DMS114 treated with DMSO at 0.1 percent for 48 hours (cell line): ENCODE data around the gene PER1.
"Not testable (repeated sequence)": the region's sequence is repeated elsewhere in the genome, so short reads cannot be mapped to it uniquely, and the experiment has no call there.

Experiments used
- DNase-seq: peaks from one replicate; lab custom pipeline; 2025; ENCODE audit not compliant: unreplicated experiment; lab: John Stamatoyannopoulos, UW

PER1 gene

GRCh38 chr17:8120520-8121406 lies 31.4 kb downstream of the PER1 start:
- DNase-seq, result peak; percentile 76

DNA sequence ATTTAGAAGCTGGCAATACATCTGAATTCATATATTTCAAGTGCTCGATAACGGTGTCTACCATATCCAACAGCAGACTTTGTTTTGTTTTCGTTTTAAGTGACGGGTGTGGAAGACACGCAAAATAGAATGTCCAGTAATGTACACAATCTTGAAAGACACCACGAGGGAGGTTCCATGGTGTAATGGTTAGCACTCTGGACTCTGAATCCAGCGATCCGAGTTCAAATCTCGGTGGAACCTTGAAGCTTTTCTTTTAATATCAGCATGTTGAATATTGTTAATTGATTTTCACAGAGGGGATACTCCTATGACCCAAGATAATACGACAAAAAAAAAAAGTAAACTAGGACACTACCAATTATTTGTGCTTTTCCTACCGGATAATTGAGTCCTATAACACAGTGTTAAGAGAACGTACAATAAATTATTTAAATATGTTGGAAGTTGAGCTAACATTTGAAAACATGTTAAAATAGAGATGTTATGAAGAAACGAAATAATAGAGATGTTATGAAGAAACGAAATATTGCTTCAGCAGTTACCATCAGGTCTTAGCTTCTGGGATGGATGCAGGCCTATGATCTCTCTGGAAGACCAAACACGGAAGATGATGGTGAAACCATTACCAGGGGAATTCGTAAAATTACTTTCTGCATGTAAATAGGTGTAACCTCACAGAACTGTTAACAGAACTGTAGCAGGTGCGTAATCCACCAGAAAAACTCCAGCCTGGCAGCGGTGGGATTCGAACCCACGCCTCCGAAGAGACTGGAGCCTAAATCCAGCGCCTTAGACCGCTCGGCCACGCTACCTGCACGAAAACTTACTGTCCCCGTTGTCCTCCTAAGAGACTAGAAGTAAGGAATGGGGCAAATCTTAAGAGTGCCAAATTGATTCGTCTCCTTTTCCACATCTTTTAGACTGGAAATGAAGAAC lies 32.4 kb downstream of the PER1 start:
- peak; percentile 90 for DNase-seq

GRCh38 chr17:8118769-8119580 lies 33.2 kb downstream of the PER1 start:
- DNase-seq, result peak; percentile 85

- DNase-seq, result no peak
These were observed 34.0 kb downstream of the PER1 start, which contains the start of gene ALOXE3 for GRCh38 chr17:8117980-8118768. Gene ALOXE3 (minus strand): TSS chr17:8118514. CDS start chr17:8117990, 524 bp downstream.

DNA sequence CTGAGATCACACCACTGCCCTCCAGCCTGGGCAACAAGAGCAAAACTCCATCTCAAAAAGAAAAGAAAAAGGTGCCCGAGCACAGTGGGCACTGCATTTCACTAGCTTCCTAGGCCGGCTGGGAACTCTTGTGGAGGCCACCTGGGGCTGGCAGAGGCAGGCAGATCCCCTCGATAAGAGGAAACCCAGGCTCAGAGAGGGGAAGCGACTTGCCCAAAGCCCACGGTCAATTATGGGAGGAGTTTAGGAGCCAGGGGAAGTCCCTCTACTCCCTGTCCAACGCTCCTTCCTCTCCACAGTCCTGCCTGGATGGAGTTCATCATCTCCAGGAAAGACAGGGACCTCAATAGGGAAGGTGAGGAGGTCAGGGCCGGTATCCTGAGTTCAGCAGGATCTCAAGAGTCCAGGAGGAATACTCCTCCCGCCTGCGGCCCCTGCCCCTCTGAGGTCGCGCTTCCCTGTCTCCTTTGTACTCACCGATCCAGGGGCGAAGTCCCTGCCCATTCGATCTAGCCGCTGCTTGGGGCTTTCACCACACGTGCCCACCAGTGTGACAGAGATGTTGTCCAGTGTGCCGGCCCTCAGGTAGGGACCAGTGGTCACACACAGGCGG lies 34.7 kb downstream of the PER1 start:
- DNase-seq, result no peak

- no peak for DNase-seq
These were observed 35.4 kb downstream of the PER1 start for GRCh38 chr17:8116776-8117175.

- no peak for DNase-seq
These were observed 41.3 kb downstream of the PER1 start for GRCh38 chr17:8110907-8111306.

GRCh38 chr17:8110456-8110804 lies 41.8 kb downstream of the PER1 start:
- no peak for DNase-seq

DNA sequence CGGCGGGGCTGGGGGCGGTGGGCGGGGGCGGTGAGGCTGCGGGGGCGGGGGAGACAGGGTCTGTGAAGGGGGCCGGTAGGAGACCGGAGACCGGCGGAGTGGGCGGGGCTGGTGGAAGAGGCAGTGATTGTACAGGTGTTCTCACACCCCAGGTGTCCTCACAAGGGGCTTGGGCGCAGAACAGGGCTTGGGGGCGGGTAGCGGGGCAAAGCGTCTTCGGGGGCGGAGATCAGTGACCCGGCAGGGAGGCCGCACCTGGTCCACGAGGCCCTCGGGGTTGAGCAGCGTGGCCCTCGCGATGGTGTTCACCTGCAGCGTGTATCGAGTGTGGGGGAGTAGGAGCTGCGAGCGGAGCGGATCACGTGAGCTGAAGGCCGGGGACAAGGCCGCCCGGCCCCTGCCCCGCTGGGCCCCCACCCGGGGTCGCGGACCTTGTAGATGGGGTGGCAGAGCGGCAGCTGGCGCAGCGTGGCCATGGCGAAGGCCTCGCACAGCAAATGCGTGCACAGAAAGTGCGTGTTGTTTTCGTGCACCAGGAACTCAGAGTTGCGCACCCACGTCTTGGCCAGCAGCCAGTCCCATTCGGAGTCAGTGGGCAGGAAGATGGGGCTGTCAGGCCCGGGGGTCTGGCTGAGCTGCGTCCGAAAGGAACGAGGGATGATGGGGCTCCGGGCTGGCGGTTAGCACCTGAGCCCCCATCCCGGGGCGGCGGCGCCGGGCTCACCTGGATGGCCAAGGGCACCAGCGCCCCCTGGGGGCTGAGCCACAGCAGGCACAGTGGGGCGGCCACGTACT lies 42.3 kb downstream of the PER1 start:
- no peak for DNase-seq

DNA sequence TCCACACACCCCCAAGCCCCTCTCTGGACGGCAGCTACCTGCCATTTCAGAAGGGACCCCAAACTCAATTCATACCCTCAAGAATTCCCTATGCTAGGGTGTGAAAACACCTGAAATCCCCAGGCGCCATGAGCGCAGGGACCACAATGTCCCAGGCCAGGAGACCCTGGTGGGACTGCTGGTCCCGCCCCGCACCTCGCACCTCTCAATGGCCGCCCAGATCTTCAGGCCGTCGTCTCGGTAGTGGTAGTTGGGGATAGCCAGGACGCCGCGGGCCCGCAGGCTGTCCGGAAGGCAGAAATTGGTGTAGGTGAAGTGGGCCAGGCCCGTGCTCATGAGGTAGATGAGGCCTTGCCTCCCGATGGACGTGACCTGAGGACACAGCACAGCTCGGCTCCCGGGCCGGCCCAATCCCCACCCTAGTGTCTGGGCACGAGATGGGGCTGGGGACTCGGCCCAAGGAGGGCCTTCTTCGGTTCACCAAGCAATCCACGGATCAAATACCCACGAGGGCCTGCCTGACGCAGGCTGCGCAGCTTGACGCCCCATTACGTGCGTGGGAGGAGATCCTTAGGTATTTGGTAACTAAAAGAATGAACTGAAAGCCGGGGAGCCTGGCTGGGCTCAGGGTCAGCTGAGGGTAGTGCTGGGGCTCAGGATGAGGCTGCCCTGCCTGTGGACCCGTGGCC lies 43.1 kb downstream of the PER1 start:
- no peak for DNase-seq

GRCh38 chr17:8106980-8107379 lies 45.2 kb downstream of the PER1 start:
- DNase-seq, result not testable (repeated sequence)

- no peak for DNase-seq
These were observed 46.2 kb downstream of the PER1 start for GRCh38 chr17:8105957-8106398.

DNA sequence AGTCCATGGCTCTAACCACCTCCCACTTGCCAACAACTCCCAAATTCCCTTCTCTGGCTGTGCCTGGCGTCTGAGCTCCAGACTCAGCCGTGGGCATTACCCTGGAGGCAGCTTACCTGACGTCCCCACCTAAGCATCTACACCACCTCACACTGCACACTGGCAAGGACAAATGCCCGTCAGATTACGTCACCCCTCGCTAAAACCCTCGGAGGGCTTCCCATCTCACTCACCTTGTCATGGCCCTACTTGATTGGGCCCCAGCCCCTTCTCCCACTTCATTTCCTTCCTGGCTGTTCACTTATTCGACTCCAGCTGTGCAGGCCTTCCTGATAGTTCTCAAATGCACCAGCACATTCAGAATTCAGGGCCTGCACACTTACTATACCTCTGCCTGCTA lies 47.3 kb downstream of the PER1 start:
- no peak for DNase-seq

DNA sequence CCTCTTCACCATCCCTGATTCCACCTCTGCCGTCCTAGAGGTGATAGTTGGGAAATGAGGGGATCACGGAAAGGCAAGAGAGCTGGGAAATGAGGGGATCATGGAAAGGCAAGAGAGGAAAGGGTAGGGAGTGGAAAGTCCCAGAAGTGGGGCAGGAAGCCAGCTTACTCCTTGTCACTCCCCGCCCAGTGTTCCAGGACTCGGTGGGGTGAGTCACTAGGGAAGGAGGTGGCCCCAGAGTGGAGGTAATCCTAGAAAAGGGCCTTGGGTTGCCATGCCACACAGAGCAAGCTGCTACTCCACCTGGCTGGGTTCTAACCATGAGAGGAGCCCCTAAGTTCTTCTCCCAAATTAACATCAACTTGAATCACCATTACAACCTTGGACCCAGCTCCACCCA lies 48.7 kb downstream of the PER1 start:
- no peak for DNase-seq

- no peak for DNase-seq
These were observed 50.5 kb downstream of the PER1 start for GRCh38 chr17:8101721-8102120.

- DNase-seq, result no peak
These were observed 51.4 kb downstream of the PER1 start for GRCh38 chr17:8100763-8101162.

DNA sequence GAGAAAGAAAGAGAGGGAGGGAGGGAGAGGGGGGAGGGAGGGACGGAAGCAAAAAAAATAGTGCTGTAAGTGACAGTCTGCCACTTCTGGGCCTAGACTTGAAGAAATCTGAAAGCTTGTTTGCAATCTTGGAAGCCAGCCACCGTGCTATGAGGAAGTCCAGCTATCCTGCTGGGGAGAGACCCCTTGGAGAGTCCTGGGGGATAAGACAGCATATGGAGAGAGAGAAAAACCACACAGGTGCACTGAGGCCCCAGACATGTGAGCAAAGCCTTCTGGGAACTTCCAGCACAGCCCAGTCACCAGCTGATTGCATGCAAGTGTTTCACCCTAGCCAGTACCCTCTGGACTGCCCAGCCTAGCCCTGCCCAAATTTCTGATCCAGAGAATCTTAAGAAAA lies 52.1 kb downstream of the PER1 start:
- no peak for DNase-seq

GRCh38 chr17:8096541-8096940 lies 55.7 kb downstream of the PER1 start:
- DNase-seq, result no peak
